ENCODE measurements around the gene EFCAB11. TPM values are rescaled to one million over a fixed set of nuclear protein-coding genes. Genes with fewer than 3 reads are reported as not detected.

The EFCAB11 gene
- total RNA-seq, 1 experiment from 2014 or later: 15.5 TPM

DNA sequence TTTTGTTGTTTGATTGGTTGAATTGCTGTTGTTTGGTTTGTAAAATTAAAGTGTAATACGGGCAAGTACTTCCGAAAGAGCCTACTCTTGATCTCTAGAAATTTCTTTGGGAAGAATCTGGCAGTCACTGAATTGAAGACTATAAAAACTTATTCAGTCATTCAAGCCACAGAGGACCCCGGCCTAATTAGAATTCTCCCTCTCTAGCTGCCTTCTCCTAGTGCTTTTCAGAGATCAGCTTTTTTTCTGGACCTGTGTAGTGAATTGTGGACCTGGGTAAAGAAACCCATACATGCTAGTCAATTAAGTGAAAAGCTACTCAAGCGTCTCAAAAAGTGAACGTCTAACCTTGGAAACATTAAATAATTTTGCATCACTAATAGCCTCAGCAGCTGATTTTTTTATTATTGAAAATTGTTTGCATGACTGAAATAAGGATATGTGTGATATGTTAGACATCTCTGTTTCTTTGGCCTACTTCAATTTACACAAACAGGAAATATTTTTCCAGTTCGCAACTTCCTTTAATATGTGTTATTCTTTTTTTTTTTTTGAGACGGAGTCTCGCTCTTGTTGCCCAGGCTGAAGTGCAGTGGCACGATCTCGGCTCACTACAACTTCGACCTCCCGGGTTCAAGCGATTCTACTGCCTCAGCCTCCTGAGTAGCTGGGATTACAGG, 27.2 kb downstream of the EFCAB11 start (continued):
- TF ChIP-seq ZNF532 (CRISPR knock-in tag; IDR thresholded peaks at IDR 0.05; ENCODE audit: borderline replicate concordance) (no peak), ATF1 (CRISPR knock-in tag; IDR thresholded peaks at IDR 0.05) (no peak), SMAD4 (CRISPR knock-in tag; IDR thresholded peaks at IDR 0.05) (no peak)

DNA sequence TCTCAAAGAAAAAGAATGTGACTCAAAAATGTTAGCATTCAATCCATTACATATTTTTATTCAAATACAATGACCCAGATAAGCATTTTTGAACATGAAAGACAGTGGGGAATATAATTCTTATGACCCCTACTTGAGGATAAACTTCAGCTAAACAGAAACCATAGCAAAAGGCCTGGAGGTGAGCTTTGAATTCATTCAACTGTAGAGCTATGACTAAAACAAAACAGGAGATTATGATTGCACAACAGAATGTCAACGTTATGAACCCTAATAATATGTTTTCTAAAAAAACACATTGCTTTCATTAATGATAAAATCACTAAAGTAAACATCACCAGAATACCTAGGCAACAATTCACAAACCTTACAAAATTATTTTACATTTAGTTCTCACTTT, 27.8 kb downstream of the EFCAB11 start:
- Mint-ChIP-seq H3K4me3 (no peak overlapping the region), H3K36me3 (no peaks in the 10 kb centered on the region; the same call in 1 of the 2 replicates), H3K4me1 (peaks cover 10% of the 10 kb centered on the region), H3K9me3 (no peaks in the 10 kb centered on the region), H3K27ac (no peak overlapping the region), H3K27me3 (ENCODE audit: low read depth) (no peaks in the 10 kb centered on the region)
- ATAC-seq: no peak
- ChIA-PET CTCF (interaction anchor here (6.9 kb wide), 1 partner anchor 13 kb away, joined by 47 read pairs; no protein-coding TSS in a partner anchor), POLR2A (no interaction called here)
- DNase-seq (ENCODE audit: low spot score): no peak
- TF ChIP-seq, protein P1, sequence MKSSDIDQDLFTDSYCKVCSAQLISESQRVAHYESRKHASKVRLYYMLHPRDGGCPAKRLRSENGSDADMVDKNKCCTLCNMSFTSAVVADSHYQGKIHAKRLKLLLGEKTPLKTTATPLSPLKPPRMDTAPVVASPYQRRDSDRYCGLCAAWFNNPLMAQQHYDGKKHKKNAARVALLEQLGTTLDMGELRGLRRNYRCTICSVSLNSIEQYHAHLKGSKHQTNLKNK (CRISPR knock-in tag; IDR thresholded peaks at IDR 0.05): no peak
- TF ChIP-seq, protein P2, sequence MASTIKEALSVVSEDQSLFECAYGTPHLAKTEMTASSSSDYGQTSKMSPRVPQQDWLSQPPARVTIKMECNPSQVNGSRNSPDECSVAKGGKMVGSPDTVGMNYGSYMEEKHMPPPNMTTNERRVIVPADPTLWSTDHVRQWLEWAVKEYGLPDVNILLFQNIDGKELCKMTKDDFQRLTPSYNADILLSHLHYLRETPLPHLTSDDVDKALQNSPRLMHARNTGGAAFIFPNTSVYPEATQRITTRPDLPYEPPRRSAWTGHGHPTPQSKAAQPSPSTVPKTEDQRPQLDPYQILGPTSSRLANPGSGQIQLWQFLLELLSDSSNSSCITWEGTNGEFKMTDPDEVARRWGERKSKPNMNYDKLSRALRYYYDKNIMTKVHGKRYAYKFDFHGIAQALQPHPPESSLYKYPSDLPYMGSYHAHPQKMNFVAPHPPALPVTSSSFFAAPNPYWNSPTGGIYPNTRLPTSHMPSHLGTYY (CRISPR knock-in tag; IDR thresholded peaks at IDR 0.05): no peak
- TF ChIP-seq, protein P3, sequence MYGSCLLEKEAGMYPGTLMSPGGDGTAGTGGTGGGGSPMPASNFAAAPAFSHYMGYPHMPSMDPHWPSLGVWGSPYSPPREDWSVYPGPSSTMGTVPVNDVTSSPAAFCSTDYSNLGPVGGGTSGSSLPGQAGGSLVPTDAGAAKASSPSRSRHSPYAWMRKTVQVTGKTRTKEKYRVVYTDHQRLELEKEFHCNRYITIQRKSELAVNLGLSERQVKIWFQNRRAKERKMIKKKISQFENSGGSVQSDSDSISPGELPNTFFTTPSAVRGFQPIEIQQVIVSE (CRISPR knock-in tag; IDR thresholded peaks at IDR 0.05; ENCODE audit: borderline replicate concordance): no peak
- TF ChIP-seq, protein P4, sequence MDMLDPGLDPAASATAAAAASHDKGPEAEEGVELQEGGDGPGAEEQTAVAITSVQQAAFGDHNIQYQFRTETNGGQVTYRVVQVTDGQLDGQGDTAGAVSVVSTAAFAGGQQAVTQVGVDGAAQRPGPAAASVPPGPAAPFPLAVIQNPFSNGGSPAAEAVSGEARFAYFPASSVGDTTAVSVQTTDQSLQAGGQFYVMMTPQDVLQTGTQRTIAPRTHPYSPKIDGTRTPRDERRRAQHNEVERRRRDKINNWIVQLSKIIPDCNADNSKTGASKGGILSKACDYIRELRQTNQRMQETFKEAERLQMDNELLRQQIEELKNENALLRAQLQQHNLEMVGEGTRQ (CRISPR knock-in tag; IDR thresholded peaks at IDR 0.05): no peak
- no peak for TF ChIP-seq SP1 (CRISPR knock-in tag; conservative IDR thresholded peaks at IDR 0.05)
- TF ChIP-seq IRF1 (CRISPR knock-in tag; IDR thresholded peaks at IDR 0.05): no peak
- TF ChIP-seq CREM (CRISPR knock-in tag; IDR thresholded peaks at IDR 0.05): no peak
- TF ChIP-seq, protein P5, sequence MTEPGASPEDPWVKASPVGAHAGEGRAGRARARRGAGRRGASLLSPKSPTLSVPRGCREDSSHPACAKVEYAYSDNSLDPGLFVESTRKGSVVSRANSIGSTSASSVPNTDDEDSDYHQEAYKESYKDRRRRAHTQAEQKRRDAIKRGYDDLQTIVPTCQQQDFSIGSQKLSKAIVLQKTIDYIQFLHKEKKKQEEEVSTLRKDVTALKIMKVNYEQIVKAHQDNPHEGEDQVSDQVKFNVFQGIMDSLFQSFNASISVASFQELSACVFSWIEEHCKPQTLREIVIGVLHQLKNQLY (CRISPR knock-in tag; IDR thresholded peaks at IDR 0.05): no peak
- TF ChIP-seq STAT6 (CRISPR knock-in tag; conservative IDR thresholded peaks at IDR 0.05; ENCODE audit: low read depth): no peak
- no peak for TF ChIP-seq AR (CRISPR knock-in tag; IDR thresholded peaks at IDR 0.05)
- TF ChIP-seq ZNF416 (CRISPR knock-in tag; IDR thresholded peaks at IDR 0.05): no peak
- no peak for TF ChIP-seq PRRX2 (CRISPR knock-in tag; IDR thresholded peaks at IDR 0.05)
- TF ChIP-seq CREB1 (CRISPR knock-in tag; IDR thresholded peaks at IDR 0.05): no peak
- no peak for TF ChIP-seq NFYB (CRISPR knock-in tag; conservative IDR thresholded peaks at IDR 0.05; ENCODE audit: low read depth)
- TF ChIP-seq ELF4 (CRISPR knock-in tag; IDR thresholded peaks at IDR 0.05; ENCODE audit: low read depth): no peak
- TF ChIP-seq TP53 (CRISPR knock-in tag; IDR thresholded peaks at IDR 0.05): no peak
- no peak for TF ChIP-seq NFE2L1 (CRISPR knock-in tag; IDR thresholded peaks at IDR 0.05)
